HG03066 (cell line): ENCODE measurements around the gene TMEFF1.
"Not testable (repeated sequence)": the region's sequence is repeated elsewhere in the genome, so short reads cannot be mapped to it uniquely, and the experiment has no call there.

ENCODE experiments used
- ATAC-seq: cut with Tn5 transposase; IDR thresholded peaks from one replicate; pipeline ENCODE4 v1.9.1; 2021; ENCODE audit warnings: low read depth; ENCODE audit not compliant: unreplicated experiment

The TMEFF1 gene

GRCh38 chr9:100486479-100487176 lies 13.7 kb downstream of the TMEFF1 start:
- no peak for ATAC-seq

- no peak for ATAC-seq
Measured at GRCh38 chr9:100488177-100488576, 15.2 kb downstream of the TMEFF1 start.

- ATAC-seq, result no peak
Measured at GRCh38 chr9:100489836-100490235, 16.9 kb downstream of the TMEFF1 start.

GRCh38 chr9:100492952-100493351 lies 20.0 kb downstream of the TMEFF1 start:
- ATAC-seq, result no peak

- ATAC-seq, result no peak
Measured at GRCh38 chr9:100498592-100498991, 25.6 kb downstream of the TMEFF1 start.

GRCh38 chr9:100499460-100499859 lies 26.5 kb downstream of the TMEFF1 start:
- no peak for ATAC-seq

- ATAC-seq, result no peak
Measured at GRCh38 chr9:100499866-100500265, 26.9 kb downstream of the TMEFF1 start.

- no peak for ATAC-seq
Measured at GRCh38 chr9:100505564-100506159, 32.7 kb downstream of the TMEFF1 start.

GRCh38 chr9:100507350-100507749 lies 34.4 kb downstream of the TMEFF1 start:
- not testable (repeated sequence) for ATAC-seq

GRCh38 chr9:100511205-100511604 lies 38.3 kb downstream of the TMEFF1 start:
- ATAC-seq, result no peak

GRCh38 chr9:100515578-100516494 lies 42.9 kb downstream of the TMEFF1 start:
- ATAC-seq, result no peak

GRCh38 chr9:100521282-100521681 lies 48.3 kb downstream of the TMEFF1 start:
- ATAC-seq, result no peak

- ATAC-seq, result no peak
Measured at GRCh38 chr9:100525563-100525962, 52.6 kb downstream of the TMEFF1 start.

- not testable (repeated sequence) for ATAC-seq
Measured at GRCh38 chr9:100527180-100527794, 54.3 kb downstream of the TMEFF1 start.

GRCh38 chr9:100534401-100534800 lies 61.5 kb downstream of the TMEFF1 start:
- no peak for ATAC-seq

GRCh38 chr9:100540327-100540726 lies 67.4 kb downstream of the TMEFF1 start:
- no peak for ATAC-seq

- no peak for ATAC-seq
Measured at GRCh38 chr9:100549048-100549447, 76.1 kb downstream of the TMEFF1 start.

GRCh38 chr9:100554935-100555401 lies 82.0 kb downstream of the TMEFF1 start:
- ATAC-seq, result no peak

GRCh38 chr9:100555471-100555870 lies 82.5 kb downstream of the TMEFF1 start:
- no peak for ATAC-seq

GRCh38 chr9:100557053-100557452 lies 84.1 kb downstream of the TMEFF1 start:
- ATAC-seq, result no peak

- no peak for ATAC-seq
Measured at GRCh38 chr9:100561256-100561655, 88.3 kb downstream of the TMEFF1 start.
